Endothelial cell (in vitro differentiated cells): Measurements from ENCODE around the gene TAF15. TPM values are rescaled to one million over a fixed set of nuclear protein-coding genes. Genes with fewer than 3 reads are reported as not detected.

ENCODE experiments used
- DNase-seq: peaks from one replicate; pipeline ENCODE4 v3.0.0; 2021; ENCODE audit warnings: low spot score
- H3K27ac Mint-ChIP-seq: one replicate; pipeline ENCODE4 v1.8.0; 2021; ENCODE audit warnings: mixed read lengths, inconsistent platforms; ENCODE audit not compliant: unreplicated experiment
- H3K27me3 Mint-ChIP-seq: one replicate; pipeline ENCODE4 v1.8.0; 2021; ENCODE audit warnings: mild to moderate bottlenecking, moderate library complexity, mixed read lengths, inconsistent platforms; ENCODE audit not compliant: unreplicated experiment
- H3K36me3 Mint-ChIP-seq: one replicate; pipeline ENCODE4 v1.8.0; 2021; ENCODE audit warnings: mild to moderate bottlenecking, low read depth, mixed read lengths, inconsistent platforms; ENCODE audit not compliant: unreplicated experiment
- H3K4me1 Mint-ChIP-seq: one replicate; pipeline ENCODE4 v1.8.0; 2021; ENCODE audit warnings: mild to moderate bottlenecking, mixed read lengths, inconsistent platforms; ENCODE audit not compliant: unreplicated experiment
- H3K4me3 Mint-ChIP-seq: one replicate; pipeline ENCODE4 v1.8.0; 2021; ENCODE audit warnings: mild to moderate bottlenecking, mixed read lengths, inconsistent platforms; ENCODE audit not compliant: unreplicated experiment
- H3K9me3 Mint-ChIP-seq: one replicate; pipeline ENCODE4 v1.8.0; 2021; ENCODE audit warnings: mixed read lengths, inconsistent platforms; ENCODE audit not compliant: unreplicated experiment
- CTCF ChIP-seq: fragments of 200-600 bp; sonication (generic); IDR thresholded peaks from one replicate; pipeline ENCODE4 v1.5.0; 2021; ENCODE audit warnings: antibody characterized with exemption; ENCODE audit not compliant: unreplicated experiment
- total RNA-seq: library from RNA; stranded (reverse); fragmentation: NEBNext Ultra II Directional; extraction: Animal tissue kit (Norgen Biotek cat#: 25700); gene quantifications from one replicate; pipeline ENCODE4 v1.2.1, GENCODE V29; 2021; ENCODE audit not compliant: unreplicated experiment

TAF15 gene
- total RNA-seq, 1 donor from 2014 or later = 188 TPM

GRCh38 chr17:35889241-35889640 lies 80.0 kb downstream of the TAF15 start:
- TF ChIP-seq CTCF = no peak
- Mint-ChIP-seq H3K9me3 (no peaks in the 10 kb centered on the region), H3K4me3 (no peak overlapping the region), H3K27me3 (no peaks in the 10 kb centered on the region), H3K27ac (no peak overlapping the region), H3K36me3 (no peaks in the 10 kb centered on the region), H3K4me1 (peaks cover 15% of the 10 kb centered on the region)
- DNase-seq = no peak

- H3K36me3 Mint-ChIP-seq = no peaks in the 10 kb centered on the region
- H3K9me3 Mint-ChIP-seq = no peaks in the 10 kb centered on the region
Observed at GRCh38 chr17:35889818-35890773, 80.8 kb downstream of the TAF15 start.

GRCh38 chr17:35890774-35891155 lies 81.5 kb downstream of the TAF15 start:
- no peak overlapping the region for H3K27ac Mint-ChIP-seq
- peaks cover 15% of the 10 kb centered on the region for H3K4me1 Mint-ChIP-seq

More at GRCh38 chr17:35889818-35890773, 80.8 kb downstream of the TAF15 start:
- H3K27ac Mint-ChIP-seq = no peak overlapping the region
- H3K4me3 Mint-ChIP-seq = no peak overlapping the region
- DNase-seq = no peak
- no peaks in the 10 kb centered on the region for H3K27me3 Mint-ChIP-seq
- peaks cover 15% of the 10 kb centered on the region for H3K4me1 Mint-ChIP-seq
- no peak for TF ChIP-seq CTCF

GRCh38 chr17:35891269-35891668 lies 82.0 kb downstream of the TAF15 start:
- H3K36me3 Mint-ChIP-seq = no peaks in the 10 kb centered on the region
- no peaks in the 10 kb centered on the region for H3K27me3 Mint-ChIP-seq
- DNase-seq = no peak
- H3K9me3 Mint-ChIP-seq = no peaks in the 10 kb centered on the region
- H3K27ac Mint-ChIP-seq = no peak overlapping the region
- no peak overlapping the region for H3K4me3 Mint-ChIP-seq
- no peak for TF ChIP-seq CTCF
- H3K4me1 Mint-ChIP-seq = peaks cover 15% of the 10 kb centered on the region

More at GRCh38 chr17:35890774-35891155, 81.5 kb downstream of the TAF15 start:
- Mint-ChIP-seq H3K27me3 (no peaks in the 10 kb centered on the region), H3K4me3 (no peak overlapping the region), H3K9me3 (no peaks in the 10 kb centered on the region), H3K36me3 (no peaks in the 10 kb centered on the region)
- no peak for TF ChIP-seq CTCF
- DNase-seq = no peak
